Stimulated activated CD4-positive, alpha-beta T cell treated with anti-CD3 and anti-CD28 coated beads, Interleukin-15, amount 100 ng/mL, for 24 hours (primary cell): ENCODE measurements around the gene SLC25A26.
A peak's percentile ranks its signal among the peaks of the same experiment; 100 is the strongest.

Experiments
- DNase-seq: peaks from one replicate; pipeline ENCODE4 v3.0.0-alpha.2; 2020

SLC25A26 gene

GRCh38 chr3:66336333-66336766, 115.5 kb downstream of the SLC25A26 start:
- no peak for DNase-seq

- DNase-seq, result no peak
Measured at GRCh38 chr3:66338927-66339326, 118.1 kb downstream of the SLC25A26 start.

GRCh38 chr3:66342717-66343356, 122.0 kb downstream of the SLC25A26 start:
- no peak for DNase-seq

- DNase-seq, result no peak
Measured at GRCh38 chr3:66344391-66344811, 123.6 kb downstream of the SLC25A26 start.

- no peak for DNase-seq
Measured at GRCh38 chr3:66344848-66345578, 124.2 kb downstream of the SLC25A26 start.

GRCh38 chr3:66348704-66349103, 127.9 kb downstream of the SLC25A26 start:
- no peak for DNase-seq

GRCh38 chr3:66350601-66351000, 129.8 kb downstream of the SLC25A26 start:
- no peak for DNase-seq

GRCh38 chr3:66353039-66353438, 132.2 kb downstream of the SLC25A26 start:
- no peak for DNase-seq

GRCh38 chr3:66353530-66353929, 132.7 kb downstream of the SLC25A26 start:
- no peak for DNase-seq

- DNase-seq, result no peak
Measured at GRCh38 chr3:66354001-66354400, 133.2 kb downstream of the SLC25A26 start.

GRCh38 chr3:66355394-66355793, 134.6 kb downstream of the SLC25A26 start:
- no peak for DNase-seq

- no peak for DNase-seq
Measured at GRCh38 chr3:66355997-66356396, 135.2 kb downstream of the SLC25A26 start.

GRCh38 chr3:66361356-66361755, 140.6 kb downstream of the SLC25A26 start:
- no peak for DNase-seq

- no peak for DNase-seq
Measured at GRCh38 chr3:66362541-66362941, 141.7 kb downstream of the SLC25A26 start.

GRCh38 chr3:66363148-66363547, 142.3 kb downstream of the SLC25A26 start:
- no peak for DNase-seq

GRCh38 chr3:66365080-66365479, 144.3 kb downstream of the SLC25A26 start:
- no peak for DNase-seq

GRCh38 chr3:66366747-66367146, 145.9 kb downstream of the SLC25A26 start:
- DNase-seq, result no peak

GRCh38 chr3:66367979-66368378, 147.2 kb downstream of the SLC25A26 start:
- no peak for DNase-seq

GRCh38 chr3:66370179-66370578, 149.4 kb downstream of the SLC25A26 start:
- no peak for DNase-seq

- no peak for DNase-seq
Measured at GRCh38 chr3:66371432-66371831, 150.6 kb downstream of the SLC25A26 start.

- no peak for DNase-seq
Measured at GRCh38 chr3:66372681-66373350, 152.0 kb downstream of the SLC25A26 start.

- DNase-seq, result no peak
Measured at GRCh38 chr3:66376568-66376967, 155.8 kb downstream of the SLC25A26 start.

GRCh38 chr3:66377800-66378199, 157.0 kb downstream of the SLC25A26 start:
- no peak for DNase-seq

GRCh38 chr3:66378256-66378655, 157.5 kb downstream of the SLC25A26 start:
- peak; percentile 52 for DNase-seq
